Suprapubic skin (tissue), 3 donors: Measurements from ENCODE around the gene E4F1.

Source experiments
- EP300 ChIP-seq: sonication (generic); formaldehyde crosslinking; IDR thresholded peaks from one replicate; pipeline ENCODE4 v1.6.1; 2017; ENCODE audit warnings: antibody characterized with exemption
- POLR2A ChIP-seq, 2 donors: fragments of 450-650 bp; IDR thresholded peaks; one replicate each; pipeline ENCODE4 v1.6.1; 2017; ENCODE audit warnings: antibody characterized with exemption in 2 of 2, mild to moderate bottlenecking in 2 of 2, moderate library complexity in 2 of 2
- TF ChIP-seq, protein P1 (sequence below), 2 donors: fragments of 200-600 bp in 1 of 2; fragments of 450-650 bp in 1 of 2; sonication (generic) in 1 of 2; IDR thresholded peaks; one replicate each; pipeline ENCODE4 v1.5.1; 2016 to 2019; ENCODE audit warnings: antibody characterized with exemption in 2 of 2, mild to moderate bottlenecking in 1 of 2, moderate library complexity in 1 of 2

- TF ChIP-seq, protein P1, sequence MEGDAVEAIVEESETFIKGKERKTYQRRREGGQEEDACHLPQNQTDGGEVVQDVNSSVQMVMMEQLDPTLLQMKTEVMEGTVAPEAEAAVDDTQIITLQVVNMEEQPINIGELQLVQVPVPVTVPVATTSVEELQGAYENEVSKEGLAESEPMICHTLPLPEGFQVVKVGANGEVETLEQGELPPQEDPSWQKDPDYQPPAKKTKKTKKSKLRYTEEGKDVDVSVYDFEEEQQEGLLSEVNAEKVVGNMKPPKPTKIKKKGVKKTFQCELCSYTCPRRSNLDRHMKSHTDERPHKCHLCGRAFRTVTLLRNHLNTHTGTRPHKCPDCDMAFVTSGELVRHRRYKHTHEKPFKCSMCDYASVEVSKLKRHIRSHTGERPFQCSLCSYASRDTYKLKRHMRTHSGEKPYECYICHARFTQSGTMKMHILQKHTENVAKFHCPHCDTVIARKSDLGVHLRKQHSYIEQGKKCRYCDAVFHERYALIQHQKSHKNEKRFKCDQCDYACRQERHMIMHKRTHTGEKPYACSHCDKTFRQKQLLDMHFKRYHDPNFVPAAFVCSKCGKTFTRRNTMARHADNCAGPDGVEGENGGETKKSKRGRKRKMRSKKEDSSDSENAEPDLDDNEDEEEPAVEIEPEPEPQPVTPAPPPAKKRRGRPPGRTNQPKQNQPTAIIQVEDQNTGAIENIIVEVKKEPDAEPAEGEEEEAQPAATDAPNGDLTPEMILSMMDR (IDR thresholded peaks at IDR 0.05) = no peak
- TF ChIP-seq POLR2A (IDR thresholded peaks at IDR 0.05) = no peak
- no peak for TF ChIP-seq EP300
Observed at GRCh38 chr16:2231016-2231931, 7.9 kb downstream of the E4F1 start.
